Mononuclear cell (primary cell): ENCODE measurements around the gene ITGA11. TPM values are rescaled to one million over a fixed set of nuclear protein-coding genes. Genes with fewer than 3 reads are reported as not detected.
A peak's percentile ranks its signal among the peaks of the same experiment; 100 is the strongest.

Experiments
- H3K27me3 ChIP-seq: 2 replicates; pipeline ENCODE4 v1.6.0; 2011; ENCODE audit warnings: low read length, control low read depth; ENCODE audit not compliant: insufficient read depth
- H3K4me1 ChIP-seq: 2 replicates; pipeline ENCODE4 v1.5.1; 2011; ENCODE audit warnings: mild to moderate bottlenecking, low read length, control low read depth; ENCODE audit not compliant: insufficient read depth
- H3K4me3 ChIP-seq: 2 replicates; pipeline ENCODE4 v1.5.1; 2011; ENCODE audit warnings: mild to moderate bottlenecking, low read length, moderate library complexity
- H3K9me3 ChIP-seq: 2 replicates; pipeline ENCODE4 v1.5.1; 2011; ENCODE audit warnings: low read depth, mild to moderate bottlenecking, control low read depth, low read length
- total RNA-seq: library from RNA; depleted of rRNA; stranded (reverse); fragments of >200 nt; gene quantifications from one replicate; pipeline ENCODE4 v1.2.3, GENCODE V29; 2012

Gene ITGA11
- total RNA-seq, 1 donor = under 0.01 TPM

GRCh38 chr15:68302729-68303128, 129.2 kb downstream of the ITGA11 start:
- Histone ChIP-seq H3K4me1 (peaks cover 31% of the 10 kb centered on the region), H3K9me3 (no peaks in the 10 kb centered on the region), H3K4me3 (no peak overlapping the region), H3K27me3 (no peaks in the 10 kb centered on the region)

GRCh38 chr15:68301301-68301700, 130.7 kb downstream of the ITGA11 start:
- no peak overlapping the region for H3K4me3 ChIP-seq
- peaks cover 27% of the 10 kb centered on the region for H3K4me1 ChIP-seq
- no peaks in the 10 kb centered on the region for H3K9me3 ChIP-seq
- no peaks in the 10 kb centered on the region for H3K27me3 ChIP-seq

DNA sequence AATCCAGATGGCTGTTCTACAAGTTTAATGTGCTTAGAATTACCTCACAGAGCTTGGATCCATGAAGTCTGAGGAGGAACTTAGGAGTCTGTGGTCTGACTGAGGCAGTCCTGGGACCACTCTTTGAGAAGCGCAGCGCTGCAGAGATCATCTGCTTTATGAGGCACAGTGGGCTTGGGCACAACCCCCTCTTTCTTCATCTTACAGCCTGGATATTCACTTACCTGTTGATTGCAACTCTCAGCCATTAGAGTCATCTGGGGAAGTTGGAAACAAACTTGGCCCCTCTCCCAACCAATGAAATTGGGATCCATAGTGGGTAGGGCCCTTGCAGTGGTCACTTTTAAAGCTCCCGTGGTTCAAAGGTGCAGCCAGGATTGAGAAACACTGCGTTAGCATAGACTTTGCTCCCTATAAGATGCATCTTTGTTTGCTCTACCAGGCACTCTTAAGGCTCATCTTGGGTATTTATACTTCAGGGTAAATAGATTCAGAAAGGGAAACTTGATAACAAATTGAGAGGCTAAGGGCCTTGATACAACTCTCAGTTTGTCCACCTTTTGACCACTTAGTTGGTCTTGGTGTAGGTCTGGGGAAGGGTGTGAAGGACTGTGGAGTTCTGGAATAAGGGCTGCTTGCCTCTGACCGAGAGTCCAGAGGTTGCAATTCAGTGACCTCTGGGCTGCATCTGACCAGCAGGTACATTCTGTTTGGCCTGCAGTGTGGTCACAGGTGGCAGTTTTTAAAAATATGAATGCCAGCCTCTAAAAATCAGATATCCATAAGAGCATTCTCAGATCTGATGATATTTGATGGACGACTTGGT, 131.6 kb downstream of the ITGA11 start:
- Histone ChIP-seq H3K4me3 (no peak overlapping the region), H3K27me3 (no peaks in the 10 kb centered on the region), H3K4me1 (peaks cover 25% of the 10 kb centered on the region), H3K9me3 (no peaks in the 10 kb centered on the region)

DNA sequence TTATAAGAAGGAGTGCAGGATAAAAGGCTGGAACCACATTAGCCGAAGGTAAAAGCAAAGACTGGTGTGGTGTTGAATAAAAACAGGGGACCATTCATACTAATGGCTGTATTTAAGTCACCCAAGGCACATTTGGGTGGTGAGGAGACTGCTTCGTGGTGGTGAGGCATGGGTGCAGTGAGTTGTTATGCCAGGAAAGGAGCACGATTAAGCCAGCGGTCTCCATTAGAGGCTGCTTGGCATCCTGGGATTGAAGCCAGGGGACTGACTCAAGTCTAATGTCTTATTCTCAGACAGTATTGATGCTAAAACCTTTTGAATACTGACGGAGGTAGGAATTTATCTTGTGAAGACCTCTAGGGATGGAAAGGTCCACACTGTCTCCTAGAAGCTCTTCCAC, 132.5 kb downstream of the ITGA11 start:
- no peak overlapping the region for H3K4me3 ChIP-seq
- no peaks in the 10 kb centered on the region for H3K27me3 ChIP-seq
- no peaks in the 10 kb centered on the region for H3K9me3 ChIP-seq
- peaks cover 25% of the 10 kb centered on the region for H3K4me1 ChIP-seq

GRCh38 chr15:68298882-68299381, 133.0 kb downstream of the ITGA11 start:
- H3K4me3 ChIP-seq = peak overlapping the region; percentile 18
- H3K9me3 ChIP-seq = no peaks in the 10 kb centered on the region
- no peaks in the 10 kb centered on the region for H3K27me3 ChIP-seq
- H3K4me1 ChIP-seq = peaks cover 25% of the 10 kb centered on the region

DNA sequence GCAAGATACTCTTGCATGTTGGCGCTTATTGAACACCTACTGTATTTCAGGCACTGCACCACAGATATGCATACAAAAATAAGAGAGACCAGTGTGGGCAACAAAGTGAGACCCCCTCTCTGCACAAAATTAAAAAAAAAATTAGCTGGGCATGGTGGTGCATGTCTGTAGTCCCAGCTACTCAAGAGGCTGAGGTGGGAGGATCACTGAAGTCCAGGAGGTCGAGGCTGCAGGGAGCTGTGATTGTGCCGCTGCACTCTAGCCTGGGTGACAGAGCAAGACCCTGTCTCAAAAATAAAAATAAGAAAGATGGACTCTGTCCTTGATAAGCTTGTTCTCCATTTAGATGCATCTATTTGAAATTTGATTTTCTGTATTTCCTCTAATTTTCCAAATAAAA, 133.6 kb downstream of the ITGA11 start:
- Histone ChIP-seq H3K9me3 (no peaks in the 10 kb centered on the region), H3K27me3 (no peaks in the 10 kb centered on the region), H3K4me1 (peaks cover 25% of the 10 kb centered on the region), H3K4me3 (no peak overlapping the region)

DNA sequence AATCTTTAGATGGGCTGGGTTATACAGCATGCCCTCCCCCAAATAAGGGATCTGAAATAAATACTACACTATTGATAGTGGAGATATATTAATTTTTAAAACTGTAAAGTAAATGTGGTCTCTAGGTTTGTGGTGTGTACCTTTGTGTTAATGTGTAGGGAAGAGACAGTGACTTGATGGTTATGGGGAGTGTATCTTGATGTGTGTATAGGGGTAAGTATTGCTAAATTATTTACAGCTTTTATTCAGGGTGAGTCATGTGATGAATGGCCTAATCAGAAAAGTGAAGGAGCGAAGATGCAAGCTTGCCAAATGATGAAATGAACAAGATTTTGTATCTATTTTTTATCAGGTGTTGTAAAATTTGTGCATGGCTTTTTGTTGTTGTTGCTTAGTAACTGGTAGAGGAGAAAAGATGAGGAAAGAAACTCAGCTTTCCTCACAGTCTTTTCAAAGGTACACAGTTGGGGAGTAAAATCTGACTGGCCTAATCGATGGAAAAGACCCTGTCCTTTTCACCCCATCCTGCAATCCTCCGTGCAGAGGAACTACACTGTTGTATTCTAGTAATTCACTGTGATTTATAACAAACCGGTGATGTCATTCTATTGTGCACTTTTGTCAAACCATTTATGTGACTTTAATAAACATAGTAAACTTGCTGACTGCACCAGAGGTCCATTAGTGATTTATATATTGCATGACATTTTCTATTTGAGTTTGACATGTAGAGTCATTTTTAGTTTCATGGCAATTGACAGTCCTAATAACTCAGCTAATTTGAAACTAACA, 136.8 kb downstream of the ITGA11 start:
- Histone ChIP-seq H3K4me1 (peaks cover 18% of the 10 kb centered on the region), H3K27me3 (no peaks in the 10 kb centered on the region), H3K9me3 (no peaks in the 10 kb centered on the region), H3K4me3 (no peak overlapping the region)

- Histone ChIP-seq H3K4me1 (peaks cover under 1% of the 10 kb centered on the region), H3K9me3 (no peaks in the 10 kb centered on the region), H3K4me3 (no peak overlapping the region), H3K27me3 (no peaks in the 10 kb centered on the region)
These were observed 139.0 kb downstream of the ITGA11 start for GRCh38 chr15:68292967-68293366.

DNA sequence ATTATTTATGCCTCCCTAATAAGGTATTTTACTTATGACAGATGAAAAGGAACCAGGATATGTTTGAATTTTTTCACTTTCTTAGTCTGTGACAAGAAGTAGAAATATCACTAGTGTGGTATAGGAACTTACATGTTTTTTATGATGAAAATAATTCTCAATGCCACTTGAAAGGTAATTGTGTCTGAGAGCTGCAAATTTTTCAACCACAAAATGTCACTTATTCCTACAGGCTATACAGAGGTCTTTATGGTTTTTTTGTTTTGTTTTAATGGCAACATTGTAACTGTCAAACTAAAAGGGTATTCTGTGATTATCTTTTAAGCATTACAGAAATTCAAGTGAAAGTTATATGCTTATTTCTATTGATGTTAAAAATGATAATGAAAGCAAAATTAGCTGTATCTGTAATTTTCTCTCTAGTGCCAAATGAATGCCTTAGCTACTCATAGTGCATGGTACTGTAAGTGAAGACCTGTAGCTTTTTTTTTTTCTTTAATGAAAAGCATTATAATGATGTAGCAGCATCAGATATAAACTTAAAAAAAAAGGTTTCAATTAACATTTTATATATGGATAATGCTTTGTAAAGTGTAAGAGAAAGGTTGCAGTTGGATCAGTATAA, 139.7 kb downstream of the ITGA11 start:
- Histone ChIP-seq H3K4me1 (peaks cover 5% of the 10 kb centered on the region), H3K9me3 (no peaks in the 10 kb centered on the region), H3K4me3 (no peak overlapping the region), H3K27me3 (no peaks in the 10 kb centered on the region)

- H3K4me1 ChIP-seq = peaks cover 10% of the 10 kb centered on the region
- no peaks in the 10 kb centered on the region for H3K27me3 ChIP-seq
- no peaks in the 10 kb centered on the region for H3K9me3 ChIP-seq
- no peak overlapping the region for H3K4me3 ChIP-seq
These were observed 141.2 kb downstream of the ITGA11 start for GRCh38 chr15:68290715-68291114.

DNA sequence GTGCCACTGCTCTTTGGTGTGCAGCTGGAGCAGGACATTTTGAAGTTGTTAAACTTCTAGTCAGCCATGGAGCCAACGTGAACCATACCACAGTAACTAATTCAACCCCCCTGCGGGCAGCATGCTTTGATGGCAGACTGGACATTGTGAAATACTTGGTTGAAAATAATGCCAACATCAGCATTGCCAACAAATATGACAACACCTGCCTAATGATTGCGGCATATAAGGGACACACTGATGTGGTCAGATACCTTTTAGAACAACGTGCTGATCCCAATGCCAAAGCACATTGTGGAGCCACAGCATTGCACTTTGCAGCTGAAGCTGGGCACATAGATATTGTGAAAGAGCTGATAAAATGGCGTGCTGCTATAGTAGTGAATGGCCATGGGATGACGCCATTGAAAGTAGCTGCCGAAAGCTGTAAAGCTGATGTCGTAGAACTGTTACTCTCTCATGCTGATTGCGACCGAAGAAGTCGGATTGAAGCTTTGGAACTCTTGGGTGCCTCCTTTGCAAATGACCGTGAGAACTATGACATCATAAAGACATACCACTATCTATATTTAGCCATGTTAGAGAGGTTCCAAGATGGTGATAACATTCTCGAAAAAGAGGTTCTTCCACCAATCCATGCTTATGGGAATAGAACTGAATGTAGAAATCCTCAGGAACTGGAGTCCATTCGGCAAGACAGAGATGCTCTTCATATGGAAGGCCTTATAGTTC, 142.2 kb downstream of the ITGA11 start:
- no peaks in the 10 kb centered on the region for H3K9me3 ChIP-seq
- peaks cover 16% of the 10 kb centered on the region for H3K4me1 ChIP-seq
- no peaks in the 10 kb centered on the region for H3K27me3 ChIP-seq
- H3K4me3 ChIP-seq = no peak overlapping the region

DNA sequence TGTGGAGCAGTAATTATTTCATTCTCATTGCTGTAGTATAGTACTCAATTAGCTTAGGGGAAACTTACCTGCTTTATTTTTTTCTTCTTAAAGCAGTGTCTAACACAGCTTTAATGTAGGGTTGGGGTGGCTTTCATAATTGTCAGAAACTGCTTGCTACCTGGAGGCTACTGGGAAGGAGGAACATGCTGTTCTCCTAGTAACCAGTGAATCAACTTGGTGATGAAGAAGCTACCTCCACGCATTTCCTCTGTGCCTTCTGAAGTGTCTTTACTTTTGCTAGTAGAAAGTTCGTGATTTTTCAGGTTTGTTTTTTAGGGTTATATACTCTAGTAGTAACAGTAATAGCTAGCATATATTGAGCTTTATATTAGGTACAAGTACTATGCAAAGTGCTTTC, 142.9 kb downstream of the ITGA11 start:
- Histone ChIP-seq H3K9me3 (no peaks in the 10 kb centered on the region), H3K4me1 (peaks cover 20% of the 10 kb centered on the region), H3K27me3 (no peaks in the 10 kb centered on the region), H3K4me3 (no peak overlapping the region)

DNA sequence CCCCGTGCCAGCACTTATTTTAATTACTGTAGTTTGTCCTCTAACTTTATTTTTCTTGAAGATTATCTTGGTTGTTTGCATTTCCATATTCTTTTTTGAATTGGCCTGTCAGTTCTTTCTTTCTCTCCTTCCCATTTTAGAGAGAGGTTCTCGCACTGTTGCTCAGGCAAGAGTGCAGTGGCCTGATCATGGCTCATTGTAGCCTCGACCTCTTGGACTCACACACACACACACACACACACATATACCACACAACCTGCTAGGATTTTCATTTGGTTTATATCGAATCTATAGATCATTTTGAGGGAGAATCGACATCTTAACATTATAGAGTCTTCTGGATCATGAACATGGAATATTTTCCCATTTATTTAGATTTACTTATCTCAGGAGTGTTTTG, 145.7 kb downstream of the ITGA11 start:
- Histone ChIP-seq H3K4me3 (no peak overlapping the region), H3K9me3 (no peaks in the 10 kb centered on the region), H3K27me3 (no peaks in the 10 kb centered on the region), H3K4me1 (peaks cover 32% of the 10 kb centered on the region)

GRCh38 chr15:68285259-68285980, 146.5 kb downstream of the ITGA11 start:
- Histone ChIP-seq H3K27me3 (no peaks in the 10 kb centered on the region), H3K9me3 (no peaks in the 10 kb centered on the region), H3K4me1 (peaks cover 41% of the 10 kb centered on the region), H3K4me3 (no peak overlapping the region)
